T-helper 2 cell treated with Interferon-gamma antibody and Interleukin-4, amounts not matched to agents 5 μg/mL and 100 μg/mL, for 36 hours (primary cell): ENCODE measurements around the gene XPO6.
"Not testable (repeated sequence)": the region's sequence is repeated elsewhere in the genome, so short reads cannot be mapped to it uniquely, and the experiment has no call there.

Source experiments
- DNase-seq: peaks from one replicate; pipeline ENCODE4 v3.0.0; 2021; ENCODE audit warnings: low spot score
- H3K27ac Mint-ChIP-seq: one replicate; pipeline ENCODE4 v1.8.0; 2021; ENCODE audit warnings: mild to moderate bottlenecking, mixed read lengths
- H3K27me3 Mint-ChIP-seq: one replicate; pipeline ENCODE4 v1.8.0; 2021; ENCODE audit warnings: low read depth, mixed read lengths
- H3K36me3 Mint-ChIP-seq: one replicate; pipeline ENCODE4 v1.8.0; 2021; ENCODE audit warnings: low read depth, mixed read lengths
- H3K4me1 Mint-ChIP-seq: one replicate; pipeline ENCODE4 v1.8.0; 2021; ENCODE audit warnings: low read depth, mixed read lengths
- H3K4me3 Mint-ChIP-seq: one replicate; pipeline ENCODE4 v1.8.0; 2022; ENCODE audit warnings: mild to moderate bottlenecking, moderate library complexity, mixed read lengths
- H3K9me3 Mint-ChIP-seq: one replicate; pipeline ENCODE4 v1.8.0; 2021; ENCODE audit warnings: mixed read lengths

XPO6 gene

DNA sequence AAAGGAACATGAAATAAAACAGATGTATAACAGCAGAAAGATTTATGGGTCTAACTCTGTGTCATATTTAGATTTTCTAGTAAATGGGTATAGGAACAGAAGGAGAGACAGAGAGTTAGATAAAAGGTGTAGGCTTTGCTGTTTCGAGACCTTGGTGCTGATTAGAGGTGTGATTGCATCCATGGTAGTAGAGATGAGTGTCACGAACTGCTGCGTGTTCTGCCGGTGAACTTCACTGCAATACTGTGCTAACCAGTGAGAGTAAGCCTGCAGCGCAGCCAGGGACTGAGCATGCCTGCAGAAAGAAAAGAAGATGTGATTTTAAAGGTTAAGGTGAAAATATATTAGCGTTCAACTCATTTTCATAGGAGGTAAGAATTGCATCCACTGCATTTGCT is 94.6 kb downstream of the XPO6 start:
- Mint-ChIP-seq H3K27me3 (no peaks in the 10 kb centered on the region), H3K27ac (no peak overlapping the region), H3K4me3 (no peak overlapping the region), H3K9me3 (no peaks in the 10 kb centered on the region), H3K36me3 (peaks cover 68% of the 10 kb centered on the region), H3K4me1 (peaks cover 2% of the 10 kb centered on the region)
- DNase-seq = no peak

DNA sequence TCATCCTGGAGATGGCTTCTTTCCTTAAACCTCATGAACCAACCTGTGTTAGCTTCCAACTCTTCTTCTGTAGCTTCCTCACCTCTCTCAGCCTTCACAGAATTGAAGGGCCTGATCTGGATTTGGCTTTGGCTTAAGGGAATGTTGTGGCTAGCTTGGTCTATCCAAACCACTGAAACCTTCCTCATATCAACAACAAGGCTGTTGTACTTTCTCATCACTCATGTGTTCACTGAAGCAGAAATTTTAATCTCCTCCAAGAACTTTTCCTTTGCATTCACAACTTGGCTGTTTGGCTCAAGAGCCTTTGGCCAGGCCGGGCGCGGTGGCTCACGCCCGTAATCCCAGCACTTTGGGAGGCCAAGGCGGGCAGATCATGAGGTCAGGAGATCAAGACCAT is 95.9 kb downstream of the XPO6 start:
- H3K27me3 Mint-ChIP-seq, H3K9me3 Mint-ChIP-seq, H3K4me1 Mint-ChIP-seq, H3K27ac Mint-ChIP-seq, H3K4me3 Mint-ChIP-seq, DNase-seq: not testable (repeated sequence)
- peaks cover 62% of the 10 kb centered on the region for H3K36me3 Mint-ChIP-seq

DNA sequence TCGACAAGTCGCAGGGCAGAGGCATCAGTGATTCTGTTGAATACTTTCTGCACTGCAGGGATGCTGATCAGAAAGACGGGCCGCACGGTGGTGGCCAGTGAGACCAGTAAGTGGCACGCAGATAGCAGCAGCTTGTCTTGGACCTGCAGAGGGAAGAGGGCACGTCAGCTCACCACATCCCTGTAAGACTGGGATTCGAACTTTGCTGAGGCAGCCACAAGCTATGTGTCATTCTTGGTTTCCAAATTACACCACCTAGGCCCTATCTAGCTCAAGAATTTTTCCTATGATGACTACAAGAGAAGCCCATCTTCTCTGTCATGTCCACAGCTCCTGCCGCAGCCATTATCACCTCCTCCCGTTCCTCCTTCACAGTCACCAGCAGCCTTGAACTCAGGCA is 98.9 kb downstream of the XPO6 start:
- no peaks in the 10 kb centered on the region for H3K9me3 Mint-ChIP-seq
- no peaks in the 10 kb centered on the region for H3K27me3 Mint-ChIP-seq
- H3K36me3 Mint-ChIP-seq = peaks cover 56% of the 10 kb centered on the region

DNA sequence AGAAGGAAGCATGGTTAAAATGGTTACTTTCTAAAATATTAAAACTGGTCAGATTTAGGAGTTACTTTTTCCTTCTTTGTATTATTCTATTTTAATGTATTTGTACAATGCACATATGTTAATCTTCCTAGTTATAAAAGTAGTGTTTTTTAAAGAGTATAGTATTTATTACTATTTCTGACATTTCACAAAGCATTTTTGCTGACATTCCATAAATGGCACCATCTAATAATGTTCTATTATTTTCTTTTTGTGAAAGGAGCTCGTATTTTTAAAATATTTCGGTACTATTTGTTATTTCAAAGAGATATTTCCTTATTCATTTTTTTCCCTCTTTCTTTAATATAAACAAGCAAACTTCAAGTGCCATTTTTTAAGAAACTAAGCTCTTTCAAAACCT is 100.8 kb downstream of the XPO6 start:
- no peak overlapping the region for H3K4me3 Mint-ChIP-seq
- no peak for DNase-seq
- H3K36me3 Mint-ChIP-seq = peaks cover 63% of the 10 kb centered on the region
- no peak overlapping the region for H3K27ac Mint-ChIP-seq
- H3K9me3 Mint-ChIP-seq = no peaks in the 10 kb centered on the region
- H3K4me1 Mint-ChIP-seq = peaks cover 10% of the 10 kb centered on the region
- H3K27me3 Mint-ChIP-seq = no peaks in the 10 kb centered on the region

More for the DNA sequence above, 98.9 kb downstream of the XPO6 start:
- Mint-ChIP-seq H3K4me1 (peaks cover 10% of the 10 kb centered on the region), H3K27ac (peak overlapping the region; percentile 40), H3K4me3 (no peak overlapping the region)
- peak; percentile 50 for DNase-seq

DNA sequence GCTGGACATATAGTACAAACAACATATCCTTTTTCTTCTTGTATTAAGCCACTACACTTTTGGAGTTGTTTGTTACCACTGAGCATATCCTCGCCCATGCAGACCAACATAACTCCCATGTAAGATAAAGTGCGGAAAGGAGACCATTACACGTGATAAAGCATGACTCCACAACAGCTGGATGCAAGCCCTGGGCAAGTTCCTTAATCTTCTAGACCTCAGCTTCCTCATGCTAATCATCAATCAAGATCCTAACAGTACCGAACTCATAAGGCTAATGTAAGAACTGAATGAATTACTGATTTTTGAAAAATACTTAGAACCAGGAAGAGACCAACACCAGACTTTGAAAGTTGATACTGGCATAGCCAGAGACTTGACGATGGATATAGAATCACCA is 101.3 kb downstream of the XPO6 start:
- H3K27ac Mint-ChIP-seq = no peak overlapping the region
- peaks cover 10% of the 10 kb centered on the region for H3K4me1 Mint-ChIP-seq
- no peaks in the 10 kb centered on the region for H3K27me3 Mint-ChIP-seq
- no peak overlapping the region for H3K4me3 Mint-ChIP-seq
- no peak for DNase-seq
- H3K36me3 Mint-ChIP-seq = peaks cover 63% of the 10 kb centered on the region
- H3K9me3 Mint-ChIP-seq = no peaks in the 10 kb centered on the region

DNA sequence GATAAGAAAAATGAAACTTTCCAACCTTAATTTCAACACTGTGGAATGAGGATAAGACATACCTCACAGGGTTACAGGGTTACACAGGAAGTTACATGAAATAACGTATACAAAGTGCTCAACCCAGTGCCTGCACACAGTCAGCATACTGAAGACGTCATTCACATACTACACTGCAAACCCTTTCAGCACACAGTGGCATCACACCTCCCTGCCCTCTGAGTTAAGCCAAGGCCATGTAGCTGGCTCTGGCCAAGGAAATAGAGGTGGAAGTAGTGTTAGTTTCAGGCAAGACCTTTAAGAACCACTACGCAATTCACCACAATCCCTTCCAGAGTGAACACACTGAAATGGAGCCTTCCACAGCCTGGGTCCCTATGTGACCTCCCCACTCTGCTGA is 101.7 kb downstream of the XPO6 start:
- Mint-ChIP-seq H3K4me3 (no peak overlapping the region), H3K4me1 (peaks cover 10% of the 10 kb centered on the region), H3K36me3 (peaks cover 64% of the 10 kb centered on the region), H3K27ac (no peak overlapping the region), H3K27me3 (no peaks in the 10 kb centered on the region), H3K9me3 (no peaks in the 10 kb centered on the region)
- DNase-seq = no peak

DNA sequence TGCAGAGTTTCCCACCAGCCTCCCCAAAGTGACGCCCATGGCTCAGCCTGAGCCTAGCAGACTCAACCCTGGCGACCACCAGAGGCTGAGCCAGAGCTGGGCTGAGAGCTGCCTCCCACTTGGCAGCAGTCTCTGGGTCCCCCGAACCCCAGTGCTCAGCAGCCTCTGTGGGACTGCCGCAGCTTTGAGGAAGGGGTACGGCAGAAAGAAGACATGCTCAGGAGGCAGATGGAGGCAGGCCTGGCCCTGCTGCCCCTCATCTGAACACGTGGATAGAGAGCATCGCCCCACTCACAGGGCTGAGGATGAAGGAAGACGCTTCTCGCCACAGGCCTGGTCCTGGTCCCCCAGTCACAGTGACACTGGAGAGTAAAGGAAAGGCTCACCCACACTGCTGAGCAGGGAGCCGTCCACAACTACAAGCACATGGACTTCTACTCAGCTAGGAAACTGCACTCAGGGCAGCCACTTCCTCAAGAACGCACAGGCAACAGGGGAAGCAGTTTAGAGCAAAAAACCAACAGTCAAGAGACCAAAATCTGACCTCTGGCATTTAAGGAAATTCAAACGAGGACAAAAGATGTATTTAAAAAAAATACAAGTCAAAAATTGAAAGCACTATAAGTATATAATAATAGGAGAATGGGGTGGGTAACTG is 103.0 kb downstream of the XPO6 start:
- Mint-ChIP-seq H3K9me3 (no peaks in the 10 kb centered on the region), H3K36me3 (peaks cover 62% of the 10 kb centered on the region), H3K4me1 (peaks cover 10% of the 10 kb centered on the region), H3K27ac (peak overlapping the region; percentile 28), H3K27me3 (no peaks in the 10 kb centered on the region), H3K4me3 (no peak overlapping the region)
- DNase-seq = no peak

DNA sequence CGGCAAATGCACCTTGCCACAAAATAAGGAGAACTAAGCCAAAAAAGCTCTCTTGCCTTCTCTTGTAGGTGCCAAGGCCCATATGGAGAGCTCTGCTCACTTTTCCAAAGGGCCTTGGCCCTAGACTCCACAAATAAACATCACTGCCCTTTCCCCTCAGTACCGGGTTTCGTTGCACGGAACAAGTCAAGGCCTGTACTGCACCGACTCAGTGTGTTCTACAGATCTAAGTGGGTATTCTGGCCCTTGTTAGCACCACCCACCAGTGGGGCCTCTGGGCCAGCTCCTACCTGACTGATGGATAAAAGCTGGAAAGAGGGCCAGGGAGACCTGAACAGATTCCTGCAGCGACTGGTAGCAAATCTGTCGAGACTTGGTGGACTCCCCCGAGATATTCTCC is 104.5 kb downstream of the XPO6 start:
- no peaks in the 10 kb centered on the region for H3K9me3 Mint-ChIP-seq
- H3K27me3 Mint-ChIP-seq = no peaks in the 10 kb centered on the region
- no peak overlapping the region for H3K4me3 Mint-ChIP-seq
- H3K4me1 Mint-ChIP-seq = peaks cover 8% of the 10 kb centered on the region
- DNase-seq = no peak
- peaks cover 65% of the 10 kb centered on the region for H3K36me3 Mint-ChIP-seq
- H3K27ac Mint-ChIP-seq = no peak overlapping the region

DNA sequence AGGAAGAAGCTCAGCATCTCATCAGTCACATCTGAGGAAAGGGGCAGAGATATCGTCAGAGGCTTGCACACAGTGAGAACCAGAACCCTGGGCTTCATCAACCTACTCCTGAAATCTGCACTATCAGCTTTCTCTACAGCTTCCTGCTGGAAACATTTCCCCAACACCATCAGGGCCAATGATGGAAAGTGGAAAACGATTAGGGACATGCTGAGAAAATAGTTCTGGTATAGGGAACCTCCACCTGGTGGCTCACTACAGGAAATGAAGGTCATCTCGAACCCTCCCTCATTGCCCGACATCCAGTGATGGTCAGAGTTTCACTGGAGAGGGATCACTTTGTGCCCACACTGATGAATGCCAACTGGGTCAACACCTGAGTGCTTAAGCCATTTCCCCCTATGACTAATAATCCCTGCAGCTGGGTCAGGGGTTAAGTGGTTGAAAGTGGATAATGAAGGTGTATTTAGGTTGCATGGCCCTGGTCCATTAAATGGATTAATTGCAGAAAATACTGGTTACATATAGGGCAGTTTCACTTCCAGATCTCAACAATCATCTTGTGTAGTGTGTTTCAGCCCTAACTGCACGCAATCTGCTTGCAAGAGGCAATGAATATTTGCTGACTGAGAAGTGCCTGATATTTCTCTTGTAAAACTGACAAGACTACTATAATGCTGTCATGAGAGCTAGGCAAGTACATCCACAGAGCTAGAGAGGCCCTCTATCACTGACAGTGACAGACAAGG is 105.1 kb downstream of the XPO6 start:
- peaks cover 8% of the 10 kb centered on the region for H3K4me1 Mint-ChIP-seq
- no peak for DNase-seq
- H3K27ac Mint-ChIP-seq = no peak overlapping the region
- no peaks in the 10 kb centered on the region for H3K9me3 Mint-ChIP-seq
- H3K27me3 Mint-ChIP-seq = no peaks in the 10 kb centered on the region
- no peak overlapping the region for H3K4me3 Mint-ChIP-seq
- H3K36me3 Mint-ChIP-seq = peaks cover 70% of the 10 kb centered on the region

DNA sequence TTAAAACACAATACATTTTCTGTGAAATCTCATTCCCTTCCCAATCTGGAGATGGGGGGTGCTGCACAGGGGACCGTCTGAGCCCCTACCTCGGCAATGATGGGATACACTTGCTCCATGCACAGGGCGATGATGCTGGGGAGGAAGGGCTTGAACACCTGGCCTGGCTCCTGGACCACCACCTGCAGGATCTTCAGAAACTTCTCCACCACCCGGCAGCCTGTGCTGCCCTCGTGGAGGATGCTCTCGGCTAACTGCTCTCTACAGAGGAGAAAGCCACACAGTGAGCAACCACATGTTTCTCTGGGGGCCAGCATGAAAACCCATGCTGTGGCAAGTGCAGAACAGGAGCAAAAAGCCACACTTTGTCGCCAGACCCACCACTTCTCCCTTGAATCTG is 105.8 kb downstream of the XPO6 start:
- Mint-ChIP-seq H3K36me3 (peaks cover 67% of the 10 kb centered on the region), H3K4me3 (no peak overlapping the region)

DNA sequence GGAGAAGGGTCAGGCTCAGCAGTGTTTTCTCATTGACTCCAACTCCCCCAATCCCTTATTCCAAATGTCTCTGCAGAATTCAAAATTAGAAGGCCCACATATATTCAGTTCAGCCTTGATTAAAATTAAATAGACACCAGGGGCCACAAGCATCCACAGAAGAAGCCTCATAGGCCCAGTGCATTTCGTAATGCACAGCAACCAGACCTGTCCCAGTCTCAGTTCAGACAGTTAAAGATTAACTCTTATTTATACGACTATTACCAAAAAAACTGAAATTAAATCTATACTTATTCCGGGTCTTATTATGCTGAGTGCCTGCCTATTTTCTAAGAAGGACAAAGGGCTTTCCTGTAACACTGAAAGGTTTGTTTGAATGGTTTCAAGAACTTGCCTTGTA is 106.5 kb downstream of the XPO6 start:
- H3K27me3 Mint-ChIP-seq = no peaks in the 10 kb centered on the region
- no peak for DNase-seq
- H3K4me1 Mint-ChIP-seq = peaks cover under 1% of the 10 kb centered on the region
- no peak overlapping the region for H3K27ac Mint-ChIP-seq
- no peak overlapping the region for H3K4me3 Mint-ChIP-seq
- H3K9me3 Mint-ChIP-seq = no peaks in the 10 kb centered on the region
- H3K36me3 Mint-ChIP-seq = peaks cover 66% of the 10 kb centered on the region

More for the DNA sequence above, 105.8 kb downstream of the XPO6 start:
- H3K4me1 Mint-ChIP-seq = peaks cover 6% of the 10 kb centered on the region
- no peaks in the 10 kb centered on the region for H3K27me3 Mint-ChIP-seq
- no peak for DNase-seq
- no peak overlapping the region for H3K27ac Mint-ChIP-seq
- H3K9me3 Mint-ChIP-seq = no peaks in the 10 kb centered on the region

DNA sequence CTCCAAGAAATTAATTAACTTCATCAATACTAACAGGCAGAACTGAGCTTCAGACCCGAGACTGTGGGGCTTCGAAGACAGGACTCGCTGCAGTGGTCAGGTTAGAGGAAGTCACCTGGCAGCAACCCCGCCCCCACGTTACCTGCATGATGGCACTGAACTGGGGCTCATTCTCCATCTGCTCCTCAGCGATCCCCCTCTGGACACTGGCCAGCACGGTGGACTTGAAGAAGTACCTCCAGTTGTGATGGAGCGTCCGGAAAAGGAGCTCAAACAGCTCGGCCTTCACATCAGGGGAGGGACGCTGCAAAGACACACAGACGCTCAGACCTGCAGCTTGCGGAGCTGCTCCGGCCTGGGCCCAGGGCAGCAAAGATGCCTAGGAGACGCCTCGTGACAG is 107.4 kb downstream of the XPO6 start:
- no peak overlapping the region for H3K4me3 Mint-ChIP-seq
- H3K27ac Mint-ChIP-seq = no peak overlapping the region
- H3K27me3 Mint-ChIP-seq = no peaks in the 10 kb centered on the region
- no peaks in the 10 kb centered on the region for H3K9me3 Mint-ChIP-seq
- no peak for DNase-seq
- H3K4me1 Mint-ChIP-seq = no peaks in the 10 kb centered on the region
- peaks cover 67% of the 10 kb centered on the region for H3K36me3 Mint-ChIP-seq

DNA sequence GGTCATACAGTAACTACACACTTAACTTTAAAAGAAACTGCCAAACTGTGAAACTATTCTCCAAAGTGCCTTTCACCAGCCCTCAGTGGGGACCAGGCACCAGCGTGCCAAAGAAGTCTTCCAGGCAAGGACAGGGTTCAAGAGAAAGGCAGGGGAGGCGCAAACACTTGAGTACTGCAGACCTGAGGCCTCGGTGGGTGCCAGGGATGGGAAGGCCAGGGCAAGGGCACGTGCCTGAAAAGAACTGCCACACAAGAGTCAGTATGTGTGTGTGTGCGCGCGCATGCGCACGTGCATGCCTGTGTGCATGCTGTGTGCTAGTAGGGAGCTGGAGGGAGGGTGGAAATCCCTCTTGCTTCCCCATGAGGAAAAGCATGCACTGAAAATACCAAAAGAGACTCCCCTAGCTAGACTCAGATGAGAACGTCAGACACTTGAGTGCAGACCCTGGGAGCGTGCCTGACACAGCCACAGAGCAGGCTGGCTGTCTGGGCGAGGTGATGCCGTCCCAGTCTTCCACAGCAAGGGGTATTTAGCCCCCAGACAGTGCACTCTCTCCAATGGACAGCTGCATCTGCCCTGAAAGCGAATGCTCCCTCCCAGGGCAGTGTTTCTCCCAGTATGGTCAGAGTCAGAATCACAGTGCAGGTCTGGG is 108.1 kb downstream of the XPO6 start:
- no peak overlapping the region for H3K27ac Mint-ChIP-seq
- peaks cover 65% of the 10 kb centered on the region for H3K36me3 Mint-ChIP-seq
- H3K9me3 Mint-ChIP-seq = no peaks in the 10 kb centered on the region
- no peaks in the 10 kb centered on the region for H3K27me3 Mint-ChIP-seq
- no peaks in the 10 kb centered on the region for H3K4me1 Mint-ChIP-seq
- H3K4me3 Mint-ChIP-seq = no peak overlapping the region
- no peak for DNase-seq

DNA sequence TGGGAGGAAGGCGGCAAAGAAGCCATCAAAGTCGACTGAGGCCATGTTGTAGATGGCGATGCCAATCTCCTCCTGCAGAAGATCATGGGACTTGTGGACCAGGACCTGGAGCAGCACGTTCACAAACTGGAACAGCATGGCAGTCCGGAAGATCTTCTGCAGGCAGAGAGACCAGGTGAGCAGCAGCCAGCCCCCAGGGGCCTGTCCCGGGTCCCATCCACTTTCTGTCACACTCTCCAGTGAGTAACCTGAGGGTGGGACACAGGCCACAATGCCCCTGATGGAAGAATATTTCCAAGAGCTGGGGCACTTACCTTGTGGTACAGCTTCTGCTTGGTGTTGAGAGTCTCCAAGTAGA is 110.3 kb downstream of the XPO6 start:
- H3K36me3 Mint-ChIP-seq = peaks cover 65% of the 10 kb centered on the region
- H3K4me1 Mint-ChIP-seq = no peaks in the 10 kb centered on the region
- H3K27me3 Mint-ChIP-seq = no peaks in the 10 kb centered on the region
- no peak overlapping the region for H3K4me3 Mint-ChIP-seq
- H3K9me3 Mint-ChIP-seq = no peaks in the 10 kb centered on the region
- no peak for DNase-seq
- H3K27ac Mint-ChIP-seq = no peak overlapping the region
